Measurements from ENCODE around the gene PCDH10.

The PCDH10 gene

GRCh38 chr4:133148690-133149363 lies at the start of gene PCDH10:
TSS of gene PCDH10 (plus strand) at chr4:133149294. CDS start at chr4:133150141, 847 bp downstream.
- peak; percentile 89 to 92 for DNase-seq (ENCODE audit: low read depth in 2 of 2)

GRCh38 chr4:133102043-133102442 lies 47.1 kb upstream of the PCDH10 start:
- DNase-seq (ENCODE audit: low read depth in 2 of 2): no peak

GRCh38 chr4:133102612-133103409 lies 46.3 kb upstream of the PCDH10 start:
- no peak for DNase-seq (ENCODE audit: low read depth in 2 of 2)

- DNase-seq (ENCODE audit: low read depth in 2 of 2): no peak
These were observed 36.5 kb upstream of the PCDH10 start for GRCh38 chr4:133112641-133113040.

- no peak for DNase-seq (ENCODE audit: low read depth in 2 of 2)
These were observed 24.3 kb upstream of the PCDH10 start for GRCh38 chr4:133124746-133125145.

GRCh38 chr4:133127500-133127899 lies 21.6 kb upstream of the PCDH10 start:
- no peak for DNase-seq (ENCODE audit: low read depth in 2 of 2)

- no peak for DNase-seq (ENCODE audit: low read depth in 2 of 2)
These were observed 19.9 kb upstream of the PCDH10 start for GRCh38 chr4:133129237-133129636.

- no peak for DNase-seq (ENCODE audit: low read depth in 2 of 2)
These were observed 18.9 kb upstream of the PCDH10 start for GRCh38 chr4:133130171-133130570.

GRCh38 chr4:133131829-133132460 lies 17.1 kb upstream of the PCDH10 start:
- no peak for DNase-seq (ENCODE audit: low read depth in 2 of 2)

- DNase-seq (ENCODE audit: low read depth in 2 of 2): no peak
These were observed 12.3 kb upstream of the PCDH10 start for GRCh38 chr4:133136833-133137232.

GRCh38 chr4:133137571-133137970 lies 11.5 kb upstream of the PCDH10 start:
- no peak for DNase-seq (ENCODE audit: low read depth in 2 of 2)

GRCh38 chr4:133143775-133144430 lies 5.2 kb upstream of the PCDH10 start:
- DNase-seq (ENCODE audit: low read depth in 2 of 2): no peak

- no peak for DNase-seq (ENCODE audit: low read depth in 2 of 2)
These were observed 3.9 kb upstream of the PCDH10 start for GRCh38 chr4:133145241-133145640.

- no peak for DNase-seq (ENCODE audit: low read depth in 2 of 2)
These were observed 3.1 kb upstream of the PCDH10 start for GRCh38 chr4:133145758-133146573.

GRCh38 chr4:133146574-133147241 lies 2.4 kb upstream of the PCDH10 start:
- DNase-seq (ENCODE audit: low read depth in 2 of 2): no peak

GRCh38 chr4:133147286-133147821 lies 1.7 kb upstream of the PCDH10 start:
- no peak for DNase-seq (ENCODE audit: low read depth in 2 of 2)

GRCh38 chr4:133147921-133148689 lies 989 bp upstream of the PCDH10 start:
- DNase-seq (ENCODE audit: low read depth in 2 of 2): no peak

- DNase-seq (ENCODE audit: low read depth in 2 of 2): no peak
These were observed 236 bp downstream of the PCDH10 start for GRCh38 chr4:133149364-133149695.

GRCh38 chr4:133149932-133150471 lies 908 bp downstream of the PCDH10 start:
- DNase-seq (ENCODE audit: low read depth in 2 of 2): no peak

Measured in fibroblast of skin of left quadriceps (primary cell).